ENCODE data around the gene FNBP1. TPM values are rescaled to one million over a fixed set of nuclear protein-coding genes. Genes with fewer than 3 reads are reported as not detected.
A peak's percentile ranks its signal among the peaks of the same experiment; 100 is the strongest.

FNBP1 gene
- total RNA-seq, 2 experiments from 2014 or later = 266 to 268 TPM

DNA sequence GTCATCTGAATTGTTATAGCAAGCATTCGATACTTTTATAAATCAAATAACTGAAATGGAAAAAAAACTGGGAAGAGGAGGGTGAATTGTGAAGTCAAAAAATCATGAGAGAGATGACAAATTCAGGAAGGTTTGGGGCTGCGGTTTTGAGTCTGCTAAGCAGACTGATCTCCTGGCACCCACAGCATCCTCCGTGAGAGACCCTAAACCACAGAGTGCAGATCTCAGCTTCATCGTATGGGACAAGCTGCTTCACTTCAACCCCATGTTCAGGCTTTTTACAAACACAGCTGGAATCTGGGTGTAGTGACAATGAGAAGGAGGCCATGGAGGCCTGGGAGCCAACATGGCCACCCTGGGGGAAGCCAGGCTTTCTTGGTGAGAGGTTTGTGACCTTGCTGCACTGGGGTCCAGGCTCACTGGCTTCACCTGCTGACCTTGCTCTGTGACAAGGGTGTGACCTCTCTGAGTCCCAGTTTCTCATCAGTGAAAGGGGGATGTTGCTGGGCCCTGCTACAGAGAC is 188.3 kb downstream of the FNBP1 start:
- Mint-ChIP-seq H3K4me1 (ENCODE audit: low read depth) (peaks cover 58% of the 10 kb centered on the region), H3K36me3 (ENCODE audit: low read depth) (peaks cover 58% of the 10 kb centered on the region), H3K4me3 (peak overlapping the region; percentile 15), H3K9me3 (no peaks in the 10 kb centered on the region), H3K27me3 (no peaks in the 10 kb centered on the region), H3K27ac (peak overlapping the region; percentile 65)
- peak; percentile 57 for ATAC-seq
- no peak for TF ChIP-seq CTCF (IDR thresholded peaks at IDR 0.05)
- intact Hi-C loops (cut with micrococcal nuclease) = no loop called here
- POLR2A ChIA-PET = interaction anchor here (1.0 to 2.3 kb wide), 3 partner anchors 14 to 286 kb away, joined by 3 to 7 read pairs (median 3); partner anchors contain the start of genes C9orf78 and USP20
- DNase-seq = peak; percentile 59
- CTCF ChIA-PET = no interaction called here

GRCh38 chr9:129853614-129854013 is 189.4 kb downstream of the FNBP1 start:
- CTCF ChIA-PET = no interaction called here
- intact Hi-C loops (cut with micrococcal nuclease) = no loop called here
- peaks cover 62% of the 10 kb centered on the region for H3K4me1 Mint-ChIP-seq (ENCODE audit: low read depth)
- ATAC-seq (no peak), DNase-seq (no peak)
- peaks cover 57% of the 10 kb centered on the region for H3K36me3 Mint-ChIP-seq (ENCODE audit: low read depth)
- no peak overlapping the region for H3K4me3 Mint-ChIP-seq
- POLR2A ChIA-PET = interaction anchor here (0.9 to 1.4 kb wide), 5 partner anchors 9 to 51 kb away, joined by 3 to 4 read pairs (median 4); no protein-coding TSS in a partner anchor
- no peaks in the 10 kb centered on the region for H3K27me3 Mint-ChIP-seq
- TF ChIP-seq CTCF (IDR thresholded peaks at IDR 0.05) = no peak
- H3K9me3 Mint-ChIP-seq = no peaks in the 10 kb centered on the region
- no peak overlapping the region for H3K27ac Mint-ChIP-seq

GRCh38 chr9:129852579-129852978 is 190.4 kb downstream of the FNBP1 start:
- no peak overlapping the region for H3K27ac Mint-ChIP-seq
- DNase-seq (no peak), ATAC-seq (no peak)
- ChIA-PET CTCF (no interaction called here), POLR2A (interaction anchor here (0.7 to 1.9 kb wide), 7 partner anchors 8 to 215 kb away, joined by 3 to 5 read pairs (median 4); no protein-coding TSS in a partner anchor)
- H3K4me1 Mint-ChIP-seq (ENCODE audit: low read depth) = peaks cover 64% of the 10 kb centered on the region
- TF ChIP-seq CTCF (IDR thresholded peaks at IDR 0.05) = no peak
- no peak overlapping the region for H3K4me3 Mint-ChIP-seq
- no peaks in the 10 kb centered on the region for H3K27me3 Mint-ChIP-seq
- H3K36me3 Mint-ChIP-seq (ENCODE audit: low read depth) = peaks cover 50% of the 10 kb centered on the region
- no peaks in the 10 kb centered on the region for H3K9me3 Mint-ChIP-seq
- intact Hi-C loops (cut with micrococcal nuclease) = no loop called here

DNA sequence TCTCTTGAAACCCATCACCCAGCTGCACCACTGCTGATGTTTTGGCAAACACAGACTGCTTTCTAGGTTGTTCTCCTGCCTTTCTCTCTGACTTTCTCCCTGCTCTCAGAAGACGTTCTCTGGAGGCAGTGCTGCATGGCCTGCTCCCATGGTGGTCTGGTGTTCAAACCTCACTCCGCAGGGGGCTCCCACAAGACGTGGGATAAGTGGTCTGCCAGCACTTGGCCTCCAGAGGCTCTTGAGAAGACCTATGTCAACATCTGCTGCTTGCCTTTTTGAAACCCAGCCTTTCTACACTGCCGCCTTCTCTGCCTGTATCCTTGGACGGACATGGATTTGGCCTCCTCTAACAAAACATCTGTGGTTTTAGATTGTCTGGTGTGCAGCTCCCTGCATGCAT is 191.2 kb downstream of the FNBP1 start:
- no peak for TF ChIP-seq CTCF (IDR thresholded peaks at IDR 0.05)
- ChIA-PET CTCF (interaction anchor here (1.0 kb wide), 1 partner anchor 13 kb away, joined by 3 read pairs; no protein-coding TSS in a partner anchor), POLR2A (interaction anchor here (0.7 to 1.9 kb wide), 5 partner anchors 12 to 214 kb away, joined by 3 to 5 read pairs (median 3); no protein-coding TSS in a partner anchor)
- Mint-ChIP-seq H3K4me1 (ENCODE audit: low read depth) (peaks cover 59% of the 10 kb centered on the region), H3K9me3 (no peaks in the 10 kb centered on the region), H3K4me3 (no peak overlapping the region), H3K27me3 (no peaks in the 10 kb centered on the region), H3K27ac (no peak overlapping the region), H3K36me3 (ENCODE audit: low read depth) (peaks cover 45% of the 10 kb centered on the region)
- DNase-seq (no peak), ATAC-seq (no peak)
- intact Hi-C loops (cut with micrococcal nuclease) = no loop called here

DNA sequence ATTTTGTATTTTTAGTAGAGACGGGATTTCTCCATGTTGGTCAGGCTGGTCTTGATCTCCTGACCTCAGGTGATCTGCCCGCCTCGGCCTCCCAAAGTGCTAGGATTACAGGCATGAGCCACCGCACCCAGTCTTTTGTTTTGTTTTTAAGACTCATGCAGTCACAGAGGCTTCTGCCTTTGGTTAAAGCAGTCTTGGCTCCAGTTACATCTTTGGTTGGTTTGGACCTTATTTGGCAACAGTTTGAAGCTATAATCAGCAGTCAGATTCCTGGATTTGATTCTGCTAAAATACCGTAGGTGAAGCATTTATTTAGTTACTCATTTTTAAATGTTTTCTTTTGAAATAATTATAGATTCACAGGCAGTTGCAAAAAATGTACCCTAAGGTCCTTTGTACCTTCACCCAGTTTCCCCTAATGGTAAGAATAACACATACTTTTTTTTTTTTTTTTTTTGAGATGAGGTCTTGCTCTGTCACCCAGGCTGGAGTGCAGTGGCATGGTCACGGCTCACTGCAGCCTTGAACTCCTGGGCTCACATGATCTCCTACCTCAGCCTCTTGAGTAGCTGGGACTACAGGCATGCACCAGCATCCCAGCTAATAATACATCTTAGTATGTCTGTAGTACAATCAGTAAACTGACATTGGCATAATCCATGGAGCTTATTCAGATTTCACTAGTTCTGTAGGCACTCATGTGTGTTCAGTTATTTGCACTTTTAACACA is 192.0 kb downstream of the FNBP1 start:
- Mint-ChIP-seq H3K9me3 (no peaks in the 10 kb centered on the region), H3K36me3 (ENCODE audit: low read depth) (peaks cover 40% of the 10 kb centered on the region), H3K4me1 (ENCODE audit: low read depth) (peaks cover 52% of the 10 kb centered on the region), H3K27ac (peak overlapping the region; percentile 10), H3K27me3 (no peaks in the 10 kb centered on the region), H3K4me3 (no peak overlapping the region)
- CTCF ChIA-PET = interaction anchor here (1.0 kb wide), 1 partner anchor 14 kb away, joined by 3 read pairs; no protein-coding TSS in a partner anchor
- intact Hi-C loops (cut with micrococcal nuclease) = no loop called here
- POLR2A ChIA-PET = interaction anchor here (0.7 to 1.6 kb wide), 4 partner anchors 13 to 34 kb away, joined by 3 read pairs; no protein-coding TSS in a partner anchor
- no peak for TF ChIP-seq CTCF (IDR thresholded peaks at IDR 0.05)
- DNase-seq (no peak), ATAC-seq (no peak)
